GM21825 (cell line): ENCODE data around the gene RCE1.

Experiments used
- ATAC-seq: cut with Tn5 transposase; IDR thresholded peaks from one replicate; pipeline ENCODE4 v1.9.1; 2021; ENCODE audit warnings: mild to moderate bottlenecking, moderate library complexity; ENCODE audit not compliant: unreplicated experiment

The RCE1 gene

GRCh38 chr11:66856496-66857233 lies 13.4 kb downstream of the RCE1 start, which contains the start of gene LRFN4:
Gene LRFN4, plus strand, starts transcription at chr11:66857064. Its CDS starts 681 bp downstream, at chr11:66857745.
- ATAC-seq = peak; percentile 19

- ATAC-seq = no peak
These were observed 14.1 kb downstream of the RCE1 start for GRCh38 chr11:66857234-66857926.

- ATAC-seq = no peak
These were observed 14.6 kb downstream of the RCE1 start for GRCh38 chr11:66857927-66858185.

GRCh38 chr11:66858186-66858938 lies 15.1 kb downstream of the RCE1 start:
- ATAC-seq = no peak

- ATAC-seq = no peak
These were observed 15.9 kb downstream of the RCE1 start for GRCh38 chr11:66858939-66859685.

- ATAC-seq = no peak
These were observed 16.6 kb downstream of the RCE1 start for GRCh38 chr11:66859686-66860448.

GRCh38 chr11:66860449-66860831 lies 17.2 kb downstream of the RCE1 start:
- ATAC-seq = no peak

GRCh38 chr11:66861038-66861773 lies 18.0 kb downstream of the RCE1 start:
- no peak for ATAC-seq

- ATAC-seq = no peak
These were observed 18.7 kb downstream of the RCE1 start for GRCh38 chr11:66861774-66862558.

- ATAC-seq = no peak
These were observed 19.4 kb downstream of the RCE1 start for GRCh38 chr11:66862559-66863037.

- ATAC-seq = no peak
These were observed 20.3 kb downstream of the RCE1 start for GRCh38 chr11:66863428-66864125.

- ATAC-seq = no peak
These were observed 21.1 kb downstream of the RCE1 start for GRCh38 chr11:66864172-66864901.

GRCh38 chr11:66864924-66865697 lies 21.9 kb downstream of the RCE1 start:
- ATAC-seq = no peak

GRCh38 chr11:66866007-66866406 lies 22.8 kb downstream of the RCE1 start:
- ATAC-seq = no peak

GRCh38 chr11:66866511-66866986 lies 23.3 kb downstream of the RCE1 start:
- no peak for ATAC-seq

- no peak for ATAC-seq
These were observed 24.3 kb downstream of the RCE1 start for GRCh38 chr11:66867425-66868040.
